Right atrium auricular region (tissue), 2 donors: ENCODE data around the gene RPL10. TPM values are rescaled to one million over a fixed set of nuclear protein-coding genes. Genes with fewer than 3 reads are reported as not detected.

Experiments
- DNase-seq: peaks from one replicate; pipeline ENCODE4 v3.0.0-alpha.2; 2019; ENCODE audit warnings: low spot score
- H3K27ac ChIP-seq, 2 donors: fragments of 200-600 bp; sonication (generic); 1 replicate in 1 of 2; 2 replicates in 1 of 2; pipeline ENCODE4 v1.5.1; 2016 to 2019
- H3K27me3 ChIP-seq, 2 donors: fragments of 200-600 bp; sonication (generic); one replicate each; pipeline versions ENCODE4 v1.5.1 to v1.6.0; 2017 to 2019
- H3K36me3 ChIP-seq: fragments of 200-600 bp; sonication (generic); one replicate; pipeline ENCODE4 v1.5.1; 2016
- H3K4me1 ChIP-seq, 2 donors: fragments of 200-600 bp; sonication (generic); one replicate each; pipeline versions ENCODE4 v1.5.1 to v1.6.0; 2017 to 2019
- H3K4me3 ChIP-seq, 2 donors: fragments of 200-600 bp; sonication (generic); 1 replicate in 1 of 2; 2 replicates in 1 of 2; pipeline ENCODE4 v1.5.1; 2017 to 2019; ENCODE audit warnings: mild to moderate bottlenecking in 1 of 2, moderate library complexity in 1 of 2
- H3K9me3 ChIP-seq, 2 donors: fragments of 200-600 bp; sonication (generic); one replicate each; pipeline ENCODE4 v1.5.1; 2019
- total RNA-seq, 2 donors: library from RNA; depleted of rRNA; stranded (reverse); fragments of >200 nt; gene quantifications; one replicate each; pipeline ENCODE4 v1.1.0, GENCODE V29; 2016
- TF ChIP-seq, protein P1 (sequence below), 2 donors: fragments of 200-600 bp; sonication (generic); IDR thresholded peaks; one replicate each; pipeline ENCODE4 v1.5.1; 2019; ENCODE audit warnings: antibody characterized with exemption in 2 of 2

RPL10 gene
- total RNA-seq, 2 donors from 2014 or later, result 1,667 to 4,587 TPM

DNA sequence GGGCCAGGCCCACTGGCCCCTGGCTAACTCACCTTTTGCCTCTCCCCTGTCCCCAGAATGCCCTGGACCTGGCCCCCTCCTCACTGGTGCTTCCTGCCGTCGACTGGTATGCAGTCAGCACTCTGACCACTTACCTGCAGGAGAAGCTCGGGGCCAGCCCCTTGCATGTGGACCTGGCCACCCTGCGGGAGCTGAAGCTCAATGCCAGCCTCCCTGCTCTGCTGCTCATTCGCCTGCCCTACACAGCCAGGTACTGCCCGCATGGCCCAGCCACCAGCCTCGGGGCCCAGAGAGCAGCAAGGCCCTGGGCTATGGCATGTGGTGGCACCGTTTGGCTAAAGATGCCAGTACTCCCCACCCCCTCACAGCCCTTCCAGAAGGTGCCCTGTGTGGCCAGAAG, 34.0 kb downstream of the RPL10 start:
- H3K27ac ChIP-seq, result no peak overlapping the region
- H3K4me3 ChIP-seq, result no peak overlapping the region
- TF ChIP-seq, protein P1, sequence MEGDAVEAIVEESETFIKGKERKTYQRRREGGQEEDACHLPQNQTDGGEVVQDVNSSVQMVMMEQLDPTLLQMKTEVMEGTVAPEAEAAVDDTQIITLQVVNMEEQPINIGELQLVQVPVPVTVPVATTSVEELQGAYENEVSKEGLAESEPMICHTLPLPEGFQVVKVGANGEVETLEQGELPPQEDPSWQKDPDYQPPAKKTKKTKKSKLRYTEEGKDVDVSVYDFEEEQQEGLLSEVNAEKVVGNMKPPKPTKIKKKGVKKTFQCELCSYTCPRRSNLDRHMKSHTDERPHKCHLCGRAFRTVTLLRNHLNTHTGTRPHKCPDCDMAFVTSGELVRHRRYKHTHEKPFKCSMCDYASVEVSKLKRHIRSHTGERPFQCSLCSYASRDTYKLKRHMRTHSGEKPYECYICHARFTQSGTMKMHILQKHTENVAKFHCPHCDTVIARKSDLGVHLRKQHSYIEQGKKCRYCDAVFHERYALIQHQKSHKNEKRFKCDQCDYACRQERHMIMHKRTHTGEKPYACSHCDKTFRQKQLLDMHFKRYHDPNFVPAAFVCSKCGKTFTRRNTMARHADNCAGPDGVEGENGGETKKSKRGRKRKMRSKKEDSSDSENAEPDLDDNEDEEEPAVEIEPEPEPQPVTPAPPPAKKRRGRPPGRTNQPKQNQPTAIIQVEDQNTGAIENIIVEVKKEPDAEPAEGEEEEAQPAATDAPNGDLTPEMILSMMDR (IDR thresholded peaks at IDR 0.05), result no peak
- no peaks in the 10 kb centered on the region for H3K9me3 ChIP-seq
- no peaks in the 10 kb centered on the region for H3K27me3 ChIP-seq
- H3K4me1 ChIP-seq, result peaks cover 0 to 19% of the 10 kb centered on the region in 2 donors
- peaks cover 5% of the 10 kb centered on the region for H3K36me3 ChIP-seq
- no peak for DNase-seq

GRCh38 chrX:154433605-154434004, 35.4 kb downstream of the RPL10 start:
- H3K4me1 ChIP-seq, result peaks cover 0 to 19% of the 10 kb centered on the region in 2 donors
- no peak overlapping the region for H3K4me3 ChIP-seq
- H3K27me3 ChIP-seq, result no peaks in the 10 kb centered on the region
- no peak overlapping the region for H3K27ac ChIP-seq
- H3K36me3 ChIP-seq, result peaks cover 6% of the 10 kb centered on the region
- no peak for DNase-seq
- H3K9me3 ChIP-seq, result no peaks in the 10 kb centered on the region
- TF ChIP-seq, protein P1 (IDR thresholded peaks at IDR 0.05), result no peak

- no peak overlapping the region for H3K4me3 ChIP-seq
- H3K36me3 ChIP-seq, result peaks cover 15% of the 10 kb centered on the region
- H3K27ac ChIP-seq, result no peak overlapping the region
- no peaks in the 10 kb centered on the region for H3K9me3 ChIP-seq
- no peaks in the 10 kb centered on the region for H3K27me3 ChIP-seq
- peaks cover 0 to 26% of the 10 kb centered on the region in 2 donors for H3K4me1 ChIP-seq
- TF ChIP-seq, protein P1 (IDR thresholded peaks at IDR 0.05), result no peak
- DNase-seq, result no peak
These were observed 36.4 kb downstream of the RPL10 start for GRCh38 chrX:154434394-154435168.

- TF ChIP-seq, protein P1 (IDR thresholded peaks at IDR 0.05), result no peak
- Histone ChIP-seq H3K27me3 (no peaks in the 10 kb centered on the region), H3K36me3 (peaks cover 22% of the 10 kb centered on the region), H3K4me1 (peaks cover 0 to 22% of the 10 kb centered on the region in 2 donors), H3K4me3 (no peak overlapping the region), H3K9me3 (no peaks in the 10 kb centered on the region), H3K27ac (no peak overlapping the region)
- no peak for DNase-seq
These were observed 37.1 kb downstream of the RPL10 start for GRCh38 chrX:154435171-154435733.

GRCh38 chrX:154436374-154436982, 38.3 kb downstream of the RPL10 start:
- Histone ChIP-seq H3K36me3 (peaks cover 23% of the 10 kb centered on the region), H3K27me3 (no peaks in the 10 kb centered on the region), H3K4me3 (peak overlapping the region; percentile 66 to 71), H3K9me3 (no peaks in the 10 kb centered on the region), H3K27ac (peak overlapping the region; percentile 85 to 89), H3K4me1 (peaks cover 0 to 15% of the 10 kb centered on the region in 2 donors)
- DNase-seq, result no peak
- TF ChIP-seq, protein P1 (IDR thresholded peaks at IDR 0.05), result no peak
